Stimulated activated CD8-positive, alpha-beta memory T cell treated with anti-CD3 and anti-CD28 coated beads, Interleukin-2, amount 100 ng/mL, for 1 hour (primary cell): ENCODE data around the gene CIB1.
"Not testable (repeated sequence)": the region's sequence is repeated elsewhere in the genome, so short reads cannot be mapped to it uniquely, and the experiment has no call there.

ENCODE experiments used
- DNase-seq, 2 donors: peaks; one replicate each; pipeline ENCODE4 v3.0.0-alpha.2; 2020; ENCODE audit warnings: low read depth in 2 of 2

Gene CIB1

DNA sequence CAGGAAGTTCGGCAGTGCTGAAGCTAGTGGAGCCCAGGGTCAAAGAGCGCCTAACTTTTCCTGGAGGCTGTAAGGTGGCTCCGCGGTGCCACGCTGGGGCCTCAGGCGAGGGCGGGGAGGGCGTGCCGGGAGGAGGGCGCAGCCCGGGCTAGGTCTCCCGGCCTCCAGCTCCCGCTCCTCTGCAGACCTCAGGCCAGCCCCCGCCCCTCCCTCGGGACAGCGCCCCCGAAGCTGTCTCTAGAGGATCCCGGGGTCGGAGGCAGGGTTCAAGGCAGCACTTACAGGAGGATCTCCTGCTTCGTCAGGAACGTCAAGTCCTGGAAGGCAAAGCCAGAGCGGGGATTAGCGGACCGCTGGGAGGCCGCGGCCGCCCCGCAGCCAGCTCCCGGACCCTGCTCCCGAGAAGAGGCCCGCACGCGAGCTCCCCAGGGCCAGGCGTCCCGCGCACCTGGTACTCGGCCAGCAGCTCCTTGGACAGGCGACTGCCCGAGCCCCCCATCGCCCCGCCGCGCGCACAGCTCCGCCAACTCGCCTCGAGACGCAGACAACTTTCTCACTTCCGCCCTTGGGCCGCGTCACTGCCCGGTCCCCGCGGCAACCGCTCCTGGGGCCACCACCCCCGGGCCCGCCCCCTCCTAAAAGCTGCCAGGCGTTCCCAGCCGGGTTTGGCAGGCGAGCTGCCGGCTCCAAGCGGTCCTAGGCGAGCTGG is at the start of gene CIB1:
Gene CIB1 (minus strand): TSS at position 555 of the 709 bp plus-strand sequence. CDS start 56 bp downstream, at position 499.
- peak; percentile 91 to 93 for DNase-seq

DNA sequence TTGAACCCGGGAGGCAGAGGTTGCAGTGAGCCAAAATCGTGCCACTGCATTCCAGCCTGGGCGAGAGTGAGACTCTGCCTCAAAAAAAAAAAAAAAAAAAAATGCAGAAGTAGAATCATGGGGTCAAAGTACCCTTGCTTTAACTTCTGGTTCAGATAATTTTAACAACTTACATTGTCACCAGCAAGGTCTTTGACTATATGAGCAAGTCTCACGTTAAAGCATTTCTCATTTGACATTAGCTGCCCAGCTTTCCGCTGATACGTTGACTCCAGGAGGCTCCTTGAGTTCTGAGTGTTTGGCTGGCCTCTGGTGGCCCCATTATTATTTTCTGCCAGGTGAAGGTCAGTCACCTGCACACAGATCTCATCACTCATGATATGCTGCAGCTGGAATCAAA is 47.9 kb upstream of the CIB1 start:
- DNase-seq = not testable (repeated sequence)

DNA sequence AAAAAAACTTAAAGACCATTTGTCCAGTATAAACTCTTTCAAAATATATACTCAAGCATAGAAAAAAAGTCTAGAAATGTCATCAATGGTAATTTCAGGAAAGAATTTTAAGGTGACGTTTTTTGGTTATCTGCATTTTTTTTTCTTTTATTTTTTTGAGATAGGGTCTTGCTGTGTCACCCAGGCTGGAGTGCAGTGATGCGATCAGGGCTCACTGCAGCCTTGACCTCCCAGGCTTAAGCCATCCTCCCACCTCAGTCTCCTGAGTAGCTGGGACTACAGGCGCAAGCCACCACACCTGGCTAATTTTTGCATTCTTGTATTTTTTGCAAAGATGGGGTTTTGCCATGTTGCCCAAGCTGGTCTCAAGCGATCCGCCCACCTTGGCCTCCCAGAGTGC is 47.0 kb upstream of the CIB1 start:
- DNase-seq = not testable (repeated sequence)

DNA sequence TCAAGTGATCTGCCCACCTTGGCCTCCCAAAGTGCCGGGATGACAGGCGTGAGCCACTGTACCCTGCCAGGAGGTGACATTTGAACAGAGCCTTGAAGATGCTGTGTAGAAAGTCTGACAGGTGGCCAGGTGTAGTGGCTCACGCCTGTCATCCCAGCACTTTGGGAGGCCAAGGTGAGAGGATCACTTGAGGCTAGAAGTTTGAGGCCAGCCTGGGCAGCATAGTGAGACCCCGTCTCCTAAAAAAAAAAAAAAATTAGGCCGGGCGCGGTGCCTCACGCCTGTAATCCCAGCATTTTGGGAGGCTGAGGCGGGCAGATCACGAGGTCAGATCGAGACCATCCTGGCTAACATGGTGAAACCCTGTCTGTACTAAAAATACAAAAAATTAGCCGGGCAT is 44.7 kb upstream of the CIB1 start:
- not testable (repeated sequence) for DNase-seq

DNA sequence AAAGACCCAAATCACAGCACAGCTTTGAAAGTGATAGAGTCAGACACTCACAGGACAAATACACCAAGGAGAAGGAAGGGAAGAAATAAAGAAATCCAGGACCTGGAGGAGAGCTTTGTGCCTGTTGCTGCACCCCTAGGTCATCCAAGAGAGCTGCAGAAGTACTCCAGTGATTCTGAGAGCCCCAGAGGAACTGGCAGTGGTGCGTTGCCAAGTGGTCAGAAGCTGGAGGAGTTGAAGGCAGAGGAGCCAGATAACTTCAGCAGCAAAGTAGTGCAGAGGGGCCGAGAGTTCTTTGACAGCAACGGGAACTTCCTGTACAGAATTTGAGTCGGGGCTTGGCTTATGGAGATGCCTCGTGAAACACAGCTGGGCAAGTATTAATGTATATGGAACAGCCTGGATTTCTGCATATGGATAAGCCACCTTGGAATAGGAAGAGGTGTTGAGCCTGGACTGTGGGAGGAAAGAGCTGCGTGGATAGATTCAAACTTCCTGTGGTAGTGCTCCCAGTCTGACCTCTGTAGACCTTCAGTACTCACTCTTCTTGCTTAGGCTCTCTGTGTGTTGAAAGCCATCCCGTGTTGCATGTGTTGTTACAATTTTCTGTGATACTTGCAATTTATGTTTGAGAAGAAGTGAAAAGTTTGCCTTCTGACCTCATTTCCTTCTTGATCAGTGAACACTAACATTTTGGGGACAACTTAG is 37.9 kb upstream of the CIB1 start:
- DNase-seq = no peak

DNA sequence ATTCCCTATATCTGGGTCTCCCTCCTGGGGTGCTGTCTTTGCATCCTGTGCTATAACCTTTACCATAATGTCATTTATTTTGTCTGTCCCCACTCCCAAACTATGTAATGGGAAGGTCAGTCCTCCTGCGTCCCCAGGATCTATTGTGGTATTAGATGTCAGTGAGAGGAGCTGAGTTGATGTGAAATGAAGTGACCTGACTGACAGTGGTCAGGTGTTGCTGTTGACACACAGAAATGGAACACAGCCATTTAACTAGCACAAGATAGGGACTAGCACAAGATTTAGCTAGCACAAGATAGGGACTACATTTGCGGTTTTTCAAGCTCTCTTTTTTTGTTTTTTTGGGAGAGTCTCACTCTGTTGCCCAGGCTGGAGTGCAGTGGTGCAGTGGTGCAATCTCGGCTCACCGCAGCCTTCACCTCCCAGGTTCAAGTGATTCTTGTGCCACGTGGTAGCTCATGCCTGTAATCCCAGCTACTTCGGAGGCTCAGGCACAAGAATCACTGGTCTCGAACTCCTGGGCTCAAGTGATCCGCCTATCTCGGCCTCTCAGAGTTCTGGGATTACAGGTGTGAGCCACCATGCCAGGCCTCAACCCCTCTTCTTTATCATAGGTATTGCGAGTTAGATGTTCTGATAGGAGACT is 36.9 kb upstream of the CIB1 start:
- DNase-seq = no peak

DNA sequence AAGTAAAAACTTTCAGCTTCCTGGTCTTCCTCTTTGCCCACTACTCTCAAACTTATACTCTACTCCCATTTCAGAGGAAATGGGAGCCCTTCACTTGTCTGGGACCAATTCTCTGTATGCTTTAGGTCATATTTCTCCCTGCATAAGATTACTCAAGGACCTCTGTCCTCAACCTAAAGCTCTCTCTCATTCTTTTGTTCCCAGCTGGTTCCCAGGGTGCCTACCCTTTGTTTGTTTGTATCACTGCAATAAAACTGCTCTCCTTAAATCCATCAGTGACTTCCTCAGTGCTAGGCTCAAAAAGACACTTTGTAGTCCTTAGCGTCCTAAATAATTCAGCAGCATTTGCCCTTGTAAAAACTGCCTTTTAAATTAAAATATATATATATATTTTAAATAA is 34.7 kb upstream of the CIB1 start:
- no peak for DNase-seq

DNA sequence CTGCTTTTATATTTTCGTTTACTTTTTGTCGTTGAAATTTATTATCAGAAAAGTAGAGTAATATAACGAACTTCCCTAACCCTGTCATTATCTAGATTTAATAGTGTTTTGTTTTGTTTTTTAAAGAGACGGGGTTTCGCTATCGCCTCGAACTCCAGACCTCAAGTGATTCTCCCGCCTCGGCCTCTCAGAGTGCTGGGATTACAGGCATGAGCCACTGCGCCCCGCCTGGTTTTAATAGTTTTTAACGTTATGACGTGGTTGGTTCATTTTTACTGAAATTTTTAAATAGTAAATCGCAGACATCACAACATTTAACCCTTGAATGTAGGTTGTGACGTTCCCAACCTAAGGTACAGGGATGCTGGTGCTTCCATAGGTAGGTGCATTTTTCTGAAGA is 32.7 kb upstream of the CIB1 start:
- DNase-seq = no peak

DNA sequence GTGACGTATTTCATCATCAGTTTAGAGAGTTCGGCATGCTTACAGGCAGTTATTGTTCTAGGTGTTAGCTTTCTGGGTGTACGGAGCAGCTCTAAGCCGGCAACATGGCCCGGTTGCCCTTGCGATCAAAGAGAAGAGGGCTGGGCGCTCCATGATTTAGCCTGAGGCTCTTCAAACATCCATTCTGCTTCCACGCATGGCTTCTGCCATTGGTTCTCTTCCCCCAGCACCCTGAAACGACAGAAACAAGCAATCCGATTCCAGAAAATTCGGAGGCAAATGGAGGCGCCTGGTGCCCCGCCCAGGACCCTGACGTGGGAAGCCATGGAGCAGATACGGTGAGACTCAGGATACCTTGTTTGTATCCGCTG is 32.3 kb upstream of the CIB1 start:
- no peak for DNase-seq

DNA sequence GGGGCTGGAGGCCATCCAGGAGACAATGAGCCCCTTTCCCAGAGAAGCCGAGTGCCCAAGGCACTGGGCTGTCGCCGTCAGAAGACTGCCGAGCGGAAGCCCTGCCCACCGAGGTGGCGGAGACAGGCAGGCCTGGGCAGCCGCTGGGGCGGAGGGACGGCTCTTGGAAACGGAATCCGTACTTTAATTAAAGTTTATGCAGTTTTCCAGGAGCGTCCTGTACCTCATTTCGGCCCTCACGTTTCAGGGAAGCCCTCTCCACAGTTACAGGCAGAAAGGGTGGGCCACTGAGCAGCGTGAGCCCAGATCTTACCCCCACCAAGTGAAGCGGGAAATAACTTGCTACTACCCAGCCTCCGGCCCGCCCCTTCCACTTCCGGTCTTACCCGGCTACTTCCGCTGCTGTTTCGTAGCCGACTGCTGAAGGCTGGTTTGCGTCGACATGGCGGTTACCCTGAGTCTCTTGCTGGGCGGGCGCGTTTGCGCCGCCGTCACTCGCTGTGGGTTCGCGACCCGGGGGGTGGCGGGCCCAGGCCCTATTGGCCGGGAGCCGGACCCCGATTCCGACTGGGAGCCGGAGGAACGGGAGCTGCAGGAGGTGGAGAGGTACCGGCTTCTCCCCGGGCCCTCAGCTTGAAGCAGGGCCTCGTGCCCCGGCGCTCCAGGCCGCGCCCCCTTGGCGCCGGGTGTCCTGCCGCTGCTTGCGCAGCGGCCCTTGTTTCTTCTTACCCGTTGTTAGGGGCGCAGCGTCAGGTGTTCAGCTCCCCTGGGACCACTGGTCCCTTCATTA is 31.7 kb upstream of the CIB1 start, which contains the start of gene NGRN:
Gene NGRN (plus strand): TSS at position 402 of the 790 bp plus-strand sequence. CDS start 41 bp downstream, at position 443.
- DNase-seq = peak; percentile 84

DNA sequence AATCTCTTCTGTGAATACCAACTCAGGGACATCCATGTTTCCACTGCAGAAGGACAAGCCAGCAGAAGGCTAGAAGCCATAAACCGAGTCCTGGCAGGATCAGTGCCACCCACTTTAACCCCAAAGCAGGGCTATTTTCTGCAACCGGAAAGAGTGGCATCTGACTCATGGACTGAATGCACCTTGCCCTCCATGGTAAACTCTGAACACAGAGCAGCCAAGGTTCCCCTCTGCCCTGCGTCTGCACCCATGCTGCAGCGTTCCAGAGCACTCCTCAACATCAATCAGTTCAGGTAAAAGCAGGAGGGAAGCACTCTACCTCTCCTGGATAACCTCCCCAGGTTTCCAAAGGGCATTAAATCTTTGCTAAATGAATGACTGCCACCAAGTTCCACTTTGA is 30.9 kb upstream of the CIB1 start:
- DNase-seq = no peak

DNA sequence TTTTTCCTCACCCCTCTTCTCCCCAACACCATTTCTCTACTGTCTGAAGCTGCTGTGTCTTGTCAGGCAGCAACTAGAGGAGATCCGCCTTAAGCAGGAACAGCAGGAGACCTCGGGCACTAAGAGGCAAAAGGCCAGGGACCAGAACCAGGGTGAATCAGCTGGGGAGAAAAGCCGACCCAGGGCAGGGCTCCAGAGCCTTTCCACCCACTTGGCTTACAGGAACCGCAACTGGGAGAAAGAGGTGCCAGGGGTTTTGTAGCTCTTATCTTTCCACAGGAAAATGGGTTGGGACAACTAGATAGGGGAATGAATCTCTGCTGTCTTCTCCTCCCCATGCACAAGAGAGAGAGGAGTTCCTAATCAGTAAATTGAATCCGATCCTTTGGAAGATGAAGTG is 28.7 kb upstream of the CIB1 start:
- DNase-seq = no peak

DNA sequence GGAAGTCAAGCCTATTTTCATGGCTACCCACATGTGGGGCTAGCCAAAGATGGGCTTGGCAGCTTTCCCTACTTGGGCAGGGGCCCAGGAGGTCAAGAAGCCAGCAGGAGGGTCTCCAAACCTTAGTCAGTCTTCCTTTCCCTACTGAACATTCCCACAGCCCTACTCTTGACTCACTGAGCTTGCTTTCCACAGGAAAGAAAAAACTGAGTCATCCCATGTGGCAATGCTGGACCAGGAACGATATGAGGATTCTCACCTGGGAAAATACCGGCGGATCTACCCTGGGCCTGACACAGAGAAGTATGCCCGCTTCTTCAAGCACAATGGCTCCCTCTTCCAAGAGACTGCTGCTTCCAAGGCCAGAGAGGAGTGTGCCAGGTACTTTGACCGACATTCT is 28.1 kb upstream of the CIB1 start:
- DNase-seq = no peak

DNA sequence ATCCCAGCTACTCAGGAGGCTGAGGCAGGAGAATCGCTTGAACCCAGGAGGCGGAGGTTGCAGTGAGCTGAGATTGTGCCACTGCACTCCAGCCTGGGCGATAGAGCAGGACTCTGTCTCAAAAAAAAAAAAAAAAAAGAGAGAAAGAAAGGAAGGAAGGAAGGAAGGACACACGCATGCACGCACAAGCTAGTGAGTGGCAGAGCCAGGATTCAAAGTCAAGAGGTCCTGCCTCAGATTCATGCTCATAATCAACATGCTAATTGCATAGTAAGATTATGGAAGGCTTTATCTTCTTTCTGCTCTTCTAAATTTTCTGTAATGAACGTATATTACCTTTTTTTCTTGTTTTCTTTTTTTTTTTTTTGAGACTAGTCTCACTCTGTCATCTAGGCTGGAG is 27.0 kb upstream of the CIB1 start:
- not testable (repeated sequence) for DNase-seq

DNA sequence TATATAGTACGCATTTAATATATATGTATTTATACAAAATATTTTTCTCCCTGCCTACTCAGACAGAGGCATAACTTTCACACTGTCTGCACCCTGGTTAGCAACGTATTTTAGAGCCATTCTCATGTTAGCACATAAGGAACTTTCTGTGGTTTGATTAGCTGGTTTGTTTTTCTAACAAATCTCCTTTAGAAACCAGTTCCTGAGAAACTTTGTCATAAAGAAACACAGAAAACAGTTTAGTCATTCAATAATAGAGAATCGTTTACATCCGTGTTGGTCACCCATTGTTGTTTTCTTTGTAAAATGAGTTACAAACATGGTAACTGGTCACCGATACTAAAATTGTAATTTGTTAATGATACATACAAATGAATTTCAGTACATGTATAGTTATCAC is 25.8 kb upstream of the CIB1 start:
- no peak for DNase-seq

DNA sequence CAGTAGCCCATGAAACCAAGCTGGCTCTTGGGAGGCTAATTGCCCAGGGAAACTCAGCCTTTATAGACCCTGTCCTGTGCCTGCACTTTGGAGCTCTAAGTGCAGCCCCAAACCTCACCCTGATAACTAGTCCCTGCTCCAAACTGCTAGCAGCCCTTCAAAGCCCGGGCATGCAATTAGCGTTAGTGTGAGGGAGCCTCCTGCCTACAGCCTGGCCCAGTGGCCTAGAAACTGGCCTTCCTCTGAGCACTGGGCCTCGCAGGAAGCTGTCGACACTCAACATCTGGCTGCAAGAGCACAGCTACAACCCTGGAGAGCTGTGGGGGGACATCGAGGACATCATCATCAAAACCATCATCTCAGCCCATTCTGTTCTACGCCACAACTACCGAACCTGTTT is 24.0 kb upstream of the CIB1 start:
- DNase-seq = no peak

DNA sequence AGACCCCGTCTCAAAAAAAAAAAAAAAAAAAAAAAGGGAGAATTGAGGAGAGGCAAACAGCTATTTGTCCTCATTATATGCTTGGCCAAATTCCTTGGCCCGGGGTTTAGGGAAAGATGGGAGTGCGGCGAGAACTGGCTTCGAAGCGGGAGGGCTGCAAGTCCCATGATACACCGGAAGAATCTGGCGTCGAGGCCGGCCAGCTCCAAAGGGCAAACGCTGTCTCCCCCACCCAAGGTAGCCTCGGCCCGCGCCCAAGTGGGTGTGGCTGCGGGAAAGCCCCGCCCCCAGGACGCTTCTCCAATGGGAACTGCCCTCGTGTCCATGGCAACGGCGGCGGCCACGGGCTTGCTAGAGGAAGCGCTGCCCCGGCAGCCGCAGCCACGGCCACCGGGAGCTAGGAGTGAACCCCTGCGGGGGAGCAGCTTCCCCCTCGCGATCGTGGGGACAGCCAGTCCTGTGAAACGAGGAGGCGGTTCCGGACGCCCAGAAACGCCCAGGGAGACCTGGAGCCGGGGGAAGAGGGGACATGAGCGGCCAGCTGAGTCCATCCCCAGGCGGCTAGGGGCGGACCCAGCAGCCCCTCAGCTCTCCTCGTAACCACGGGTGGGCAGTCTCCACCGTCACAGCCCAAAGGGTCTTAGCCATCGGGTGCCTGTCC is 15.6 kb upstream of the CIB1 start, which contains the start of gene TTLL13:
Gene TTLL13 (plus strand): TSS at position 354 of the 661 bp plus-strand sequence. CDS start 1,075 bp downstream, outside the sequence.
- peak in 1 of 2 donors; percentile 57 for DNase-seq

DNA sequence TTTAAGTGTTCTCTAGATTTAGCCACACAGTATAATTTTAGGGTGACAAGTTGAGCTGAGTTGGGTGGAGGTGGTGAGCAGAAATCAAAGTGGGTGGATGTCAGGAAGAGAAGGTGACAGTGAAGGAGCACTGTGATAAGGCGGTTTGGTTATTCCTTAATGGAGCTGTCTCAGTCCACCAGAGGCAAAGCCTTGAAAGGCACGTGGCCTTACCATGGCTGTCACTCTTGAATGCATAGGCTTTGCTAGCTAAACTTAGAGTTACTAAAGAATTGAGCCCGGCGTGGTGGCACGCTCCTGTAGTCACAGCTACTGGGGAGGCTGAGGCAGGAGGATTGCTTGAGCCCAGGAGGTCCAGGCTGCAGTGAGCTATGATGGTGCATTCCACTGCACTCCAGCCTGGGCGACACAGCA is 15.1 kb upstream of the CIB1 start:
- no peak for DNase-seq

DNA sequence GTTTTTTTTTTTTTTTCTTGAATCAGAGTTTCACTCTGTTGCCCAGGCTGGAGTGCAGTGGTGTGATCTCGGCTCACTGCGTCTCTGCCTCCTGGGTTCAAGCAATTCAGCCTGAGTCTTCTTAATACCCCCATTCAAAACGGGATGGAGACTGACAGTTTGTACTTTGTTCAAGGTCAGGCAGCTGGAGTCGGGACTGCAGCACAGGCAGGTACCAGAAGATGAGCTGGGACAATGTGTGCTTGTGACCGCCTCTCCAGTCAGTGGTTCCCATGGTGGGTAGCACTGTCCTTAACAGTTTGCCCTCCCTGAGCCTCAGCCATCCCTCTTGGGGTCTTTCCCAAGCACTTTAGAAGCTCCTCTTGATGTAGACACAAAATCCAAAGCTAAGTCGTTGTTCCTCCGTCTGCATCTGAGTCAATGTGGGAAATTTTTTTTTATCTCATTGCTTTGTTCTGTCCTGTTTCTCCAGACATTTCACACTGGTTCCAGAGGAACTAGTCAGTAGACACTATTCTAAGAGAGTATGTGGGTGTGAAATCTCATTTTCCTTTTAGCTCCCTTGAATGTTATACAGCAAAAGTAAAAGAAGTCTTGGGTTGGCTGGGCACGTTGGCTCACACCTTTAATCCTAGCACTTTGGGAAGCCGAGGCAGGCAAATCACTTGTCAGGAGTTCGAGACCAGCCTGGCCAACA is 10.3 kb upstream of the CIB1 start:
- no peak for DNase-seq

DNA sequence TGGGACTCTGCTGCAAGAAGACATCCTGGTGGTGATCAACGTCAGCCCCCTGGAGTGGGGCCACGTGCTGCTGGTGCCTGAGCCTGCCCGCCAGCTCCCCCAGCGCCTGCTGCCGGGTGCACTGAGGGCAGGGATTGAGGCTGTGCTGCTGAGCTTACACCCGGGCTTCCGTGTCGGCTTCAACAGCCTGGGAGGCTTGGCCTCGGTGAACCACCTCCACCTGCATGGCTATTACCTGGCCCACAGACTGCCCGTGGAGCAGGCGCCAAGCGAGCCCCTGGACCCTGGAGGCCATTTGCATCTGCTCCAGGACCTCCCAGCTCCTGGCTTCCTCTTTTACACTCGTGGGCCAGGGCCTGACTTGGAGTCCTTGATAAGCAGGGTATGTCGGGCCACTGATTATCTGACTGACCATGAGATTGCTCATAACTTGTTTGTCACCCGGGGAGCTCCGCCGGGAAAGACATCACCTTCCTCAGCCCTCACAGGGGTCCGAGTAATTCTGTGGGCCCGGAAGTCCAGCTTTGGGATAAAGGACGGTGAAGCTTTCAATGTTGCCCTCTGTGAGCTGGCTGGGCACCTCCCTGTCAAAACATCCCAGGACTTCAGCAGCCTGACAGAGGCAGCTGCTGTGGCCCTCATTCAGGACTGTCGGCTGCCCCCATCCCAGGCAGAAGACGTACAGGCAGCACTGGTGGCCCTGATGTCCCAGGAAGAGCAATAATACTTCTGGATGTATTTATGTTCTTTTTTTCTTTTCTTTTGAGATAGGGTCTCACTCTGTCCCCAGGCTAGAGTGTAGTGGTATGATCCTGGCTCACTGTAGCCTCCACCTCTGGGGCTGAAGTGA is 7.8 kb upstream of the CIB1 start:
- DNase-seq = no peak
